ENCODE measurements around the gene HTR1D.

Gene HTR1D

GRCh38 chr1:23150125-23150524, 67.2 kb downstream of the HTR1D start:
- TF ChIP-seq CTCF (IDR thresholded peaks at IDR 0.05; ENCODE audit: low read length, missing control alignments) = no peak
- H3K4me3 ChIP-seq (replicated peaks; ENCODE audit: low read depth, low read length) = no peak overlapping the region
- DNase-seq (ENCODE audit: low read depth) = no peak

- H3K4me3 ChIP-seq (replicated peaks; ENCODE audit: low read depth, low read length) = no peak overlapping the region
- no peak for TF ChIP-seq CTCF (IDR thresholded peaks at IDR 0.05; ENCODE audit: low read length, missing control alignments)
- no peak for DNase-seq (ENCODE audit: low read depth)
Observed at GRCh38 chr1:23149114-23149513, 68.2 kb downstream of the HTR1D start.

GRCh38 chr1:23148084-23148483, 69.2 kb downstream of the HTR1D start:
- DNase-seq (ENCODE audit: low read depth) = no peak
- TF ChIP-seq CTCF (IDR thresholded peaks at IDR 0.05; ENCODE audit: low read length, missing control alignments) = no peak
- no peak overlapping the region for H3K4me3 ChIP-seq (replicated peaks; ENCODE audit: low read depth, low read length)
